Measurements from ENCODE around the gene CCAR1.
A peak's percentile ranks its signal among the peaks of the same experiment; 100 is the strongest.
"Not testable (repeated sequence)": the region's sequence is repeated elsewhere in the genome, so short reads cannot be mapped to it uniquely, and the experiment has no call there.

Gene CCAR1

DNA sequence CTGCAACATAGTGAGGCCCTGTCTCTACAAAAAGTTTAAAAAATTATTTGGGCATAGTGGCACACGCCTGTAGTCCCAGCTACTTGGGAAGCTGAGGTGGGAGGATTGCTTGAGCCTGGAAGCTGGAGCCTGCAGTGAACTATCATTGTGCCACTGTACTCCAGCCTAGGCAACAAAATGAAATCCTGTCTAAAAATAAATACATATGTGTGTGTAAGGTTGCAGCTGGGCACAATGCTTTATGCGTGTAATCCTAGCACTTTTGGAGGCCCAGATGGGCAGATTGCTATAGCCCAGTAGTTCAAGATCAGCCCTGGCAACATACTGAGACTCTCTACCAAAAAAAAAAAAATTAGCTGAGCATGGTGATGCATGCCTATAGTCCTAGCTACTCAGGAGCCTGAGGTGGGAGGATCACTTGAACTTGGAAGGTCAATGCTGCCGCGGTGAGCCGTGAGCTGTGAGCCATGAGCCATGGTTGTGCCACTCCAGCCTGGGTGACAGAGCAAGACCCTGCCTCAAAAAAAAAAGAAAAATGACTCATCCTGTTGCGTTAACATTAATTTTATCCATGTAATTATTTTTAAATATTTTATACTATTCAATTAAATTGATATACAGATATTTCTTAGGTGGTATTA is 38.3 kb downstream of the CCAR1 start:
- DNase-seq = no peak

- no peak for DNase-seq
Observed at GRCh38 chr10:68759967-68760366, 38.9 kb downstream of the CCAR1 start.

DNA sequence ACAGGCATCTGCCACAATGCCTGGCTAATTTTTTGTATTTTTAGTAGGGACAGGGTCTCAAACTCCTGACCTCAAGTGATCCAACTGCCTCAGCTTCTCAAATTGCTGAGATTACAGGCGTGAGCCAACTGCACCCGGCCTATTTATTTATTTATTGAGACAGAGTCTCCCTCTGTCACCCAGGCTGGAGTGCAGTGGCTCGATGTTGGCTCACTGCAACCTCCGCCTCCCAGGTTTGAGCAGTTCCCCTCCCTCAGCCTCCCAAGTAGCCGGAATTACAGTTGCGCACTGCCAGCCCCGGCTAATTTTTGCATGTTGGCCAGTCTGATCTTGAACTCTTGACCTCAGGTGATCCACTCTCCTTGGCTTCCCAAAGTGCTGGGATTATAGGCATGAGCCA is 46.4 kb downstream of the CCAR1 start:
- DNase-seq = not testable (repeated sequence)

GRCh38 chr10:68781613-68782574 is 60.9 kb downstream of the CCAR1 start:
- no peak for DNase-seq

DNA sequence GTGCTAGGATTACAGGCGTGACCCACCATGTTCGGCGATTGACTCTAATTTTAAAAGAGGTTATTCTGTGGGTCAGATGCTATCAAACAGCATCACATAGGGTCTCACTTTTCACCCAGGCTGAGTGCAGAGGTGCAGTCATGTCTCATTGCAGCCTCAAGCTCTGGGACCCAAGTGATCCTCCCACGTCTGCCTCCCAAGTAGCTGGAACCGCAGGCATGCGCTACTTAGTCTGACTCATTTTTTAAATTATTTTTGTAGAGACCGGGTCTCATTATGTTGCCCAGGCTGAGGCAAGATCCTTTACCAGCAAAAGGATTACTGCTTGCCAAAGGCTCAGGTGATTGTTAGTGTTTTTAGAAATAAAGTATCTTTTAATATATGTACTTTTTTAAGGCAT is 63.4 kb downstream of the CCAR1 start:
- no peak for DNase-seq

DNA sequence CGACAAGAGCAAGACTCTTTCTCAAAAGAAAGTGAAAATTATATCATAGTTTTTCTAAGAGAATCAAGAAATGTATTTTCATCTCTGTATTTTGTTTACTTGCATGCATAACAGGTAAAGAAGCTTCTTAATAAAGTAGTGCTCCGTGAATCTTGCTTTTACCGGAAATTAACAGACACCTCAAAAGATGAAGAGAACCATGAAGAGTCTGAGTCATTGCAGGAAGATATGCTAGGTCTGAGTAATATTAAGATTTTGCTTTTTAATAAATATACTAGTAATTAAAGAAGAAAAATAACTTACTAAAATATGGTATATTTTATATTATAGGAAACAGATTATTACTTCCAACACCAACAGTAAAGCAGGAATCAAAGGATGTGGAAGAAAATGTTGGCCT is 66.8 kb downstream of the CCAR1 start:
- no peak for DNase-seq

DNA sequence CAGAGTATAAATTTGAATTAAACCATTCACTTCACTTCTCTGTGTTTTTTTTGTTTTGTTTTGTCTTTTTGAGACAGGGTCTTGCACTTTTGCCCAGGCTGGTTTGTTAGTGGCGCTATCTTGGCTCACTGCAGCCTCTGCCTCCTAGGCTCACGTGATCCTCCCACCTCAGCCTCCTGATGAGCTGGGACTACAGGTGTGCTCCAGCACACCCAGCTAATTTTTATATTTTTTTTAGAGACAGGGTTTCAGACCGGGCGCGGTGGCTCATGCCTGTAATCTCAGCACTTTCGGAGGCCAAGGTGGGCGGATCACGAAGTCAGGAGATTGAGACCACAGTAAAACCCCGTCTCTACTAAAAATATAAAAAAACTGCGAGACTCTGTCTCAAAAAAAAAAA is 69.4 kb downstream of the CCAR1 start:
- DNase-seq = no peak

DNA sequence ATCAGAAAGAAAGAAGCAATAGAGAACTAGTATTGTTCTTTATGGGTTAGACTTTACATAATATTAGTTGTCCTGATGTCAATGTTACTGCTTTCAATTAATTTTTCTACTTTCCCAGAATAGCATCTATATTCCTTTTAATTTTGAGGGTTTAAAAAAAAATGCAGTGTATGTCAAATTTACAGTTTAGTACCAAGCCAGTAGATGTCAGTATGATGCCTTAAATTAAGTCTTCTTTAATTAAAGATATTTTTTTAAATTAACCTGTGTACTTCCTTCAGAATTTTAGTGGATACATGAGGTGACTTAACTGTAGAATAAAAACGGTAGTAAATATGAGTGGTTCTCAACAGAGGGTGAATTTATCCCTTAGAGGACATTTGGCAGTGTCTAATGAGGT is 71.1 kb downstream of the CCAR1 start:
- DNase-seq = no peak

DNA sequence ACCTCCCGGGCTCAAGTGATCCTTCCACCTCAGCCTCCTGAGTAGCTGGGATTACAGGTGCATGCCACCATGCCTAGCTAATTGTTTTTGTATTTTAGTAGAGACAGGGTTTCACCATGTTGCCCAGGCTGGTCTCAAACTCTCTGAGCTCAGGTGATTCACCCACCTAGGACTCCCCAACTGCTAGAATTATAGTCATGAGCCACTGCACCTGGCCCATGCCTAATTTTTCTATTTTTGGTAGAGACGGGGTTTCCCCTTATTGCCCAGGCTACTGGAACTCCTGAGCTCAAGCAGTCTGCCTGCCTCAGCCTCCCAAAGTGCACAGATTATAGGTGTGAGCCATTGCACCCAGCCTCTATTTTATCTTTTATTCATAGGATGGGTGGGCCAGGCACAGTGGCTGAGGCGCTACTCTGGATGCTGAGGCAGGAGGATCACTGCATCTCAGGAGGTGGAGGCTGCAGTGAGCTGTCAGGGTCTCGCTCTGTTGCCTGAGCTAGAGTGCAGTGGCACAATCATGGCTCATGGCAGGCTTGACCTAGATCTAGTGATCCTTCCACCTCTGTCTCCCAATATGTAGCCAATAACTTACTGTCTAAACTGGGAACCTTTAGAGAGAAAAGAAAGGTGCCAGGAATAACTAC is 75.0 kb downstream of the CCAR1 start:
- DNase-seq = no peak

DNA sequence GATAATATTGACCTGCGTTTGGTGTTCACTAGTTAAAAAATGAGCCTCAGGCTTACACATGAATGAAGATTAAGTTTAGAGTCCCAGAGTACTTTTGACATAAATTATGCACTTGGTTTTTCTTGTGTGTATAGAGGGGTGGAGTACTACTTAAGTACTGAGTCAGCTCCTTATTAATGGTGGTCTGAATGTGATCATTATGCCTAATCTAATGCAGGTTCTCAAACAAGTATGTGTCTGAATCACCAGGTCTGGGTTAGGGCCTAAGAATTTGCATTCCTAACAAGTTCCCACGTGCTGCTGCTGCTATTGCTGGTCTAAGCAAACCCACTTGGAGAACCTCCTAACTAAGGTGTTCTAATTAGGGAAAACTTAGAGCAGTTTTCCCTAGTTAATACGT is 75.6 kb downstream of the CCAR1 start:
- no peak for DNase-seq

DNA sequence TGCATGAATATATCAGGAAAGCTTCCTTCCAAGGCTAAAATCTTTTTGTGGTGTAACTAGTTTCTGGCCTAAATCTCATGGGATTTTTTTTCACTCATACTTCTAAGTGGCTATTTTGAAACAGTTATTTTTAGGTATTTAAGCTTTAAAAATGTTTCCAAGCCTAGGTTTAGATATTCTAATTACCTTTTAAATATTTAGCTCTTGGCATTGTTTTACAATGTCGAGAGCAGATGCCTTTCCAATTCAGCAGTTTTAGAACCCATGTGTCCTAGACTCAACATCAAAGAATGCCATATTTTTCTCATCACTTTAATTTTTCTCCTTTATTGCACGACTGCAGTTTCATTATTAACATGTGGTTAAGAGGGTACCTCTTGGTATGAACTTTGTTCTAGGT is 79.2 kb downstream of the CCAR1 start:
- no peak for DNase-seq

DNA sequence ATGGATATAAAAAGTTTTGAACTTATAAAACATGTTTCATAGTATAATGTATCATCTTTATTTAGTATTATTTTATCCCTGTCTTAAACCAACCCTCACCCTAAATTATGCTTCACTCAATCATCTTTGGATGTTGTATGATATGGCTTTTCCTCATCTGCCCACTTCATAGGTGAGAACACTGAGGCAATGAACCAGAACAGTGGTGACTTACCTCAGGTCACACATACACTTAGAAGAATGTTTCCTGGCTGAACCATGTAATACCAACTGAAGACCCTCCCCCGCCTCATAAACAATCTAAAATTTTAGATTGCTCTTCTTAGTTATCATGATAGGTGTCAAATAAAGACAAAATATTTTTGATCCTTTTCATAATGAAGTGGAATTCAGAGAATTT is 83.7 kb downstream of the CCAR1 start:
- DNase-seq = no peak

GRCh38 chr10:68810830-68811229 is 89.8 kb downstream of the CCAR1 start:
- not testable (repeated sequence) for DNase-seq

DNA sequence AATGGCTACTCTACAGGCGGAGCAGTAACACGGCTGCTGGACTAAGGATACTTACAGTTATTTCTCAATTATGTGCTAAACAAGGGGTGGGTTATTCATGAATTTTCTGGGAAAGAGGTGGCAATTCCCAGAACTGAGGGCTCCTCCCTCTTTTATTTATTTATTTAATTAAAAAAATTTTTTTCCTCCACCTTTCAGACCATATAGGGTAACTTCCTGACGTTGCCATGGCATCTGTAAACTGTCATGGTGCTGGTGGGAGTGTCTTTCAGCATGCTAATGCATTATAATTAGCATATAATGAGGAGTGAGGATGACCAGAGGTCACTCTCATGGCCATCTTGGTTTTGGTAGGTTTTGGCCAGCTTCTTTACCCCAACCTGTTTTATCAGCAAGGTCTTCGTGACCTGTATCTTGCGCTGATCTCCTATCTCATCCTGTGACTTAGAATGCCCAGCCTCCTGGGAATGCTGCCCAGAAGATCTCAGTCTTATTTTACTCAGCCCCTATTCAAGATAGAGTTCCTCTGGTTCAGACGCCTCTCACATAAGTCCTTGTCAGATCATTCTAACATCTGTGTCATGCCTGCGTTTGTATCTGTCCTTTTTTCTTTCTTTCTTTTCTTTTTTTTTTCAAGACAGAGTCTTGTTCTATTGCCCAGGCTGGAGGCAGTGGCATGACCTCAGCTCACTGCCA is 90.4 kb downstream of the CCAR1 start:
- DNase-seq = no peak

GRCh38 chr10:68812420-68812819 is 91.4 kb downstream of the CCAR1 start:
- DNase-seq = no peak

DNA sequence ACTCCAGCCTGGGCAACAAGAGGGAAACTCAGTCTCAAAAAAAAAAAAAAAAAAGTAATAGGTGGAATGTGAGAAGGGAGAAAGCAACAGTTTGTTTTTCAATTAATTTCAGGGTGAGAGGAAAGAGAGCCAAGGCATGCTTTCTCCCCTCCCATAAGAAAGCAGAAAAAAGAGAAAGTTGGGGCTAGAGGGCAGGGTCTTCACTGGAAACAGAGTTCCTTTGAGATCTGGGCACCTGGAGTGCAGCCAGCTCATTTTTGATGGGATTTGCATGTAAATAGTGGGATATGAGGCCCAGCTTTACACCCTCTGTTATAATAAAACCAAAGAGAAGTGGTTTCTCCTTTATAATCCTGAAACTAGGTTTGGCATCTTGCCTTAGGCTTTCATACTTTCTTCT is 92.5 kb downstream of the CCAR1 start:
- DNase-seq = no peak

- no peak for DNase-seq
Observed at GRCh38 chr10:68816796-68817412, 95.9 kb downstream of the CCAR1 start.

DNA sequence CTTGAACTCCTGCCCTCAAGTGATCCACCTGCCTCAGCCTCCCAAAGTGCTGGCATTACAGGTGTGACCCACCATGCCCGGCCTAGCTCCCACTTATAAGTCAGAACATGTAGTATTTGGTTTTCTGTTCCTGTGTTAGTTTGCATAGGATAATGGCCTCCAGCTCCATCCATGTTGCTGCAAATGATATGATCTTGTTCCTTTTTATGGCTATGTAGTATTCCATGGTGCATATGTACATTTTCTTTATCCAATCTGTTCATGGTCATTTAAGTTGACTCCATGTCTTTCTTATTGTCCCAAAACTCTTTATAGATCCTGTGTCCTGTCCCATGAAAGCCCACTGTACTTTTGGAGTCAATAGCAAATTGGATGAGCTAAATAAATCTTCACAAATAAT is 99.3 kb downstream of the CCAR1 start:
- DNase-seq = not testable (repeated sequence)

DNA sequence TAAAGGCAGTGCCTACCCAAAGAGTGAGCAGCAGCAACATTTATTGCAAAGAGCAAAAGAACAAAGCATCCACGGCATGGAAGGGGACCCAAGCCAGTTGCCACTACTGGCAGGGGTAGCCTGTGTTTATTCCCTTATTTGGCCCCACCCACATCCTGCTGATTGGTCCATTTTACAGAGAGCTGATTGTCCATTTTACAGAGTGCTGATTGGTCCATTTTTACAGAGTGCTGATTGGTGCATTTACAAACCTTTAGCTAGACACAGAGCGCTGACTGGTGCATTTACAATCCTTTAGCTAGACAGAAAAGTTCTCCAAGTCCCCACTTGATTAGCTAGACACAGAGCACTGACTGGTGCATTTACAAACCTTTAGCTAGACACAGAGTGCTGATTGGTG is 101.6 kb downstream of the CCAR1 start:
- not testable (repeated sequence) for DNase-seq

GRCh38 chr10:68826764-68827591 is 105.9 kb downstream of the CCAR1 start, which contains the start of gene STOX1:
Gene STOX1 (plus strand): TSS chr10:68827531. CDS start chr10:68827624, 93 bp downstream.
- DNase-seq = peak; percentile 46 to 53

GRCh38 chr10:68827592-68827959 is 106.5 kb downstream of the CCAR1 start:
- DNase-seq = not testable (repeated sequence)
